Spinal cord (tissue), 10 donors: ENCODE data around the gene BMP6. TPM values are rescaled to one million over a fixed set of nuclear protein-coding genes. Genes with fewer than 3 reads are reported as not detected.

Source experiments
- DNase-seq, 6 donors: peaks; one replicate each; pipeline versions ENCODE4 v3.0.0 to v3.0.0-alpha.2; 2013 to 2015; ENCODE audit warnings: low spot score in 6 of 6, low read depth in 4 of 6
- H3K27ac ChIP-seq: one replicate; pipeline ENCODE4 v1.5.1; 2013; ENCODE audit warnings: low read depth, low read length, control low read depth
- H3K27me3 ChIP-seq: one replicate; pipeline ENCODE4 v1.6.1; 2013; ENCODE audit warnings: low read length; ENCODE audit not compliant: control insufficient read depth, insufficient read depth
- H3K36me3 ChIP-seq: one replicate; pipeline ENCODE4 v1.6.1; 2013; ENCODE audit warnings: low read length; ENCODE audit not compliant: control insufficient read depth, insufficient read depth
- H3K4me1 ChIP-seq: one replicate; pipeline ENCODE4 v1.6.1; 2013; ENCODE audit warnings: low read length; ENCODE audit not compliant: control insufficient read depth, insufficient read depth
- H3K4me3 ChIP-seq: one replicate; pipeline ENCODE4 v1.5.1; 2013; ENCODE audit warnings: low read depth, low read length, control low read depth
- H3K9me3 ChIP-seq: one replicate; pipeline ENCODE4 v1.6.1; 2013; ENCODE audit warnings: low read length; ENCODE audit not compliant: control insufficient read depth, insufficient read depth
- WGBS: methylation state at CpG from one replicate; pipeline ENCODE4 v1.1.5; 2013; ENCODE audit warnings: missing lambda C conversion rate; ENCODE audit not compliant: insufficient coverage; 5-methylcytosine and 5-hydroxymethylcytosine counted together
- polyA plus RNA-seq, 2 donors: library from polyadenylated mRNA; unstranded; fragments of 120-200 nt; gene quantifications; one replicate each; pipeline ENCODE4 v1.2.1, GENCODE V29; 2013; ENCODE audit not compliant: insufficient read length in 2 of 2
- total RNA-seq, 2 donors: library from RNA; depleted of rRNA in 1 of 2; stranded (reverse); fragments of 120-200 nt in 1 of 2; fragments of >200 nt in 1 of 2; gene quantifications; one replicate each; pipeline versions ENCODE4 v1.2.3 to v1.2.4, GENCODE V29; 2013 to 2014
- donor health status: healthy.

BMP6 gene
- total and polyA plus RNA-seq, 4 donors = 13.6 to 93.3 (median 24.1) TPM

GRCh38 chr6:7825986-7826385 is 100.1 kb downstream of the BMP6 start:
- no peak for DNase-seq
- Histone ChIP-seq H3K36me3 (no peaks in the 10 kb centered on the region), H3K9me3 (no peaks in the 10 kb centered on the region), H3K27ac (no peak overlapping the region), H3K4me1 (no peaks in the 10 kb centered on the region), H3K27me3 (no peaks in the 10 kb centered on the region), H3K4me3 (no peak overlapping the region)
- 85% methylated on average over 3 of the region's 5 CpGs for WGBS

- H3K27ac ChIP-seq = peak overlapping the region; percentile 42
- peak in 1 of 6 donors; percentile 54 for DNase-seq
- H3K4me1 ChIP-seq = no peaks in the 10 kb centered on the region
- WGBS = 54% methylated on average over 3 of the region's 7 CpGs
- no peaks in the 10 kb centered on the region for H3K36me3 ChIP-seq
- no peak overlapping the region for H3K4me3 ChIP-seq
- no peaks in the 10 kb centered on the region for H3K9me3 ChIP-seq
- no peaks in the 10 kb centered on the region for H3K27me3 ChIP-seq
These were observed 101.2 kb downstream of the BMP6 start for GRCh38 chr6:7827142-7827541.

- peak overlapping the region; percentile 3 for H3K27ac ChIP-seq
- H3K4me1 ChIP-seq = no peaks in the 10 kb centered on the region
- H3K4me3 ChIP-seq = no peak overlapping the region
- 69% methylated on average over 5 of the region's 5 CpGs for WGBS
- no peaks in the 10 kb centered on the region for H3K36me3 ChIP-seq
- peak in 1 of 6 donors; percentile 63 for DNase-seq
- H3K27me3 ChIP-seq = no peaks in the 10 kb centered on the region
- H3K9me3 ChIP-seq = no peaks in the 10 kb centered on the region
These were observed 102.2 kb downstream of the BMP6 start for GRCh38 chr6:7828124-7828523.

- DNase-seq = no peak
- H3K36me3 ChIP-seq = no peaks in the 10 kb centered on the region
- no peak overlapping the region for H3K4me3 ChIP-seq
- H3K27ac ChIP-seq = peak overlapping the region; percentile 20
- H3K4me1 ChIP-seq = no peaks in the 10 kb centered on the region
- H3K9me3 ChIP-seq = no peaks in the 10 kb centered on the region
- no peaks in the 10 kb centered on the region for H3K27me3 ChIP-seq
- WGBS = 74% methylated on average over 6 of the region's 9 CpGs
These were observed 107.2 kb downstream of the BMP6 start for GRCh38 chr6:7832904-7833750.

GRCh38 chr6:7833751-7834070 is 107.8 kb downstream of the BMP6 start:
- peak in 1 of 6 donors; percentile 55 for DNase-seq
- WGBS = 75% methylated on average over 2 of the region's 4 CpGs
- no peaks in the 10 kb centered on the region for H3K27me3 ChIP-seq

GRCh38 chr6:7836371-7837026 is 110.6 kb downstream of the BMP6 start:
- WGBS = 100% methylated on average over 3 of the region's 4 CpGs
- H3K4me3 ChIP-seq = no peak overlapping the region
- no peak overlapping the region for H3K27ac ChIP-seq
- H3K9me3 ChIP-seq = no peaks in the 10 kb centered on the region
- no peak for DNase-seq
- H3K4me1 ChIP-seq = no peaks in the 10 kb centered on the region
- no peaks in the 10 kb centered on the region for H3K27me3 ChIP-seq
- no peaks in the 10 kb centered on the region for H3K36me3 ChIP-seq

More at GRCh38 chr6:7833751-7834070, 107.8 kb downstream of the BMP6 start:
- Histone ChIP-seq H3K9me3 (no peaks in the 10 kb centered on the region), H3K4me3 (no peak overlapping the region), H3K36me3 (no peaks in the 10 kb centered on the region), H3K27ac (no peak overlapping the region), H3K4me1 (no peaks in the 10 kb centered on the region)

- H3K27ac ChIP-seq = no peak overlapping the region
- H3K9me3 ChIP-seq = no peaks in the 10 kb centered on the region
- WGBS = 90% methylated on average over 2 of the region's 3 CpGs
- DNase-seq = no peak
- H3K4me3 ChIP-seq = no peak overlapping the region
- H3K36me3 ChIP-seq = no peaks in the 10 kb centered on the region
- no peaks in the 10 kb centered on the region for H3K27me3 ChIP-seq
- H3K4me1 ChIP-seq = no peaks in the 10 kb centered on the region
These were observed 116.0 kb downstream of the BMP6 start for GRCh38 chr6:7841781-7842468.

- no peak overlapping the region for H3K27ac ChIP-seq
- no peaks in the 10 kb centered on the region for H3K36me3 ChIP-seq
- H3K9me3 ChIP-seq = peaks cover 5% of the 10 kb centered on the region
- peak in 1 of 6 donors; percentile 14 for DNase-seq
- H3K4me1 ChIP-seq = no peaks in the 10 kb centered on the region
- H3K4me3 ChIP-seq = no peak overlapping the region
- WGBS = 60% methylated on average over 5 of the region's 7 CpGs
- no peaks in the 10 kb centered on the region for H3K27me3 ChIP-seq
These were observed 121.3 kb downstream of the BMP6 start for GRCh38 chr6:7846966-7847818.

- no peak for DNase-seq
- H3K27ac ChIP-seq = no peak overlapping the region
- H3K4me3 ChIP-seq = no peak overlapping the region
- H3K36me3 ChIP-seq = no peaks in the 10 kb centered on the region
- peaks cover 5% of the 10 kb centered on the region for H3K9me3 ChIP-seq
- no peaks in the 10 kb centered on the region for H3K27me3 ChIP-seq
- WGBS = 95% methylated on average over 3 of the region's 4 CpGs
- no peaks in the 10 kb centered on the region for H3K4me1 ChIP-seq
These were observed 122.3 kb downstream of the BMP6 start for GRCh38 chr6:7848229-7848628.
